DMS79 treated with DMSO at 0.1 percent for 48 hours (cell line): ENCODE data around the gene BSG.
"Not testable (repeated sequence)": the region's sequence is repeated elsewhere in the genome, so short reads cannot be mapped to it uniquely, and the experiment has no call there.

Experiments used
- DNase-seq: peaks from one replicate; lab custom pipeline; 2025; lab: John Stamatoyannopoulos, UW

Gene BSG

DNA sequence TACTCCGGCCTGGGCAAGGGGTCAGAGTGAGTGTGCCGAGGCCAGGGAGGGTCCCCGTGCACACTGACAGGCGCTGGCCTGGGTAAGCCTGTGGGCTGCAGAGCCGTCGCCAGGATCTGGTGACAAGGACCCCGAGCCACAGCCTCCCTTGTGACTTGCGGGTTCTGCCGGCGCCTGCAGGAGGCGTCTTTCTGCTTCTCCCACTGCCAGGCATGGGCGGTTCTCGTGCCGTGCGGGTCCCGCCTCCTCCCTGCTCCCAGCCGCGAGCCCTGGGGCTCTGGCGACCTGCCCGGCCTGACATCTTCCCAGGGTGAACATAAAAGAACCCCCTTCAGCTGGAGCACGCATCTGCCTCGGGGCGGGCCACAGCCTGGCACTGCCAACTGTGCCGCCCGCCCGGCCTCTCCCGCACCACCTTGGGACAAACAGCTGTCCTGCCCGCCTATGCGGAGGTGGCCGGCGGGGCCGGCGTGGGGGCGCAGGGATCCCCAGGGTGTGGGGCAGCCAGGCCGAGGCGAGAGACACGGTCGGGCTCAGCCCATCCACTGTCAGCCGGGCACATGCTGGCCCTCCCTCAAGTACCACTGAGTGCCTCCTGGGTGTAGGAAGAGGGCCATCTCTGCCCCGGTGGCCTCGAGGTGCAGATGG, 15.8 kb downstream of the BSG start:
- DNase-seq: peak; percentile 92

DNA sequence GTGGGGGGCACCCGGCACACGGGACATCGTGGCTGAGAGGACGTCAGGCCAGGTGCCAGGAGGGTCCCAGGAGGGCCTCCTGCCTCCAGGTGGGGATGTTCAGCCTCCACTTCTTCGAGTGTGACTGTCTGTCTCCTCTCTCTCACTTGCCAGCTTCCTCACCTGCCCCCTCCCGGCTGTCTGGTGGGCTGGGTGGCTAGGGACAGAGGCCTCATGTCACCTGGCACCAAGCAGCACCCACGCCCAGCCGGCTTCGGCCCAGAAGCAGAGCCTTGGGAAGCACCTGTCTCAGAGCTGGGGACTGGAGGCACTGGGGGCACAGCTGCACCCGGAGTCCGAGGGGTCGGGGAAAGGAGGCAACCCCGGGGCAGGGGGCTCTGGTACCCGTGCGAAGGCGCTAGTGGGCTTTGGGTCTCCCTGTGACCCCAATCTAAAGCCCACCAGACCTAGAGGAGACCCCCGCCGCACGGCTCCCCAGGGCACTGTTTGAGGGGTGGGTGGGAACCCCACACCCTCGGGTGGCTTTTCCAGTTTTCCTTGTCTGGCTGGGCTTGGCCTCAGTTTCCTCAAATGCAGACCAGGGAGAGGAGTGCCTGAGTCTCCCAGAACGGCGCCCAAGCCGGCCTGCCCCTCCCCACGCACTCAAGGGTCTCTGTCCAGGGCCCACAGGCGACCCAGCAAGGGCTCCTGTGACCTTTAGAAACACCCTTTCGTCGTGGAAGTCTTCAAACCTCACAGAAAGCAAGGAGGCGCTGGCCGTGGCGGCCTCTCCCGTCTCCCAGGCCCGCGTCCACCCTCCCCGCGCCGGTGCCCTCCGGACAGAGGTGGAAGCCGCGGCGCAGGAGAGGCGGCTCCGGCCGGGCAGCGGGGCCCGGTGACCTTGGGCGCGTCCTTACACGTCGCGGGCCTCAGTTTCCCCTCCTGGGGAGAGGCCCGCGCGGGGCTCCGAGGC, 16.6 kb downstream of the BSG start:
- peak; percentile 51 for DNase-seq

- no peak for DNase-seq
These were observed 17.4 kb downstream of the BSG start, which contains the start of gene HCN2 for GRCh38 chr19:589693-590395. Gene HCN2, plus strand, starts transcription at chr19:589881. Its CDS starts 65 bp downstream, at chr19:589946.

DNA sequence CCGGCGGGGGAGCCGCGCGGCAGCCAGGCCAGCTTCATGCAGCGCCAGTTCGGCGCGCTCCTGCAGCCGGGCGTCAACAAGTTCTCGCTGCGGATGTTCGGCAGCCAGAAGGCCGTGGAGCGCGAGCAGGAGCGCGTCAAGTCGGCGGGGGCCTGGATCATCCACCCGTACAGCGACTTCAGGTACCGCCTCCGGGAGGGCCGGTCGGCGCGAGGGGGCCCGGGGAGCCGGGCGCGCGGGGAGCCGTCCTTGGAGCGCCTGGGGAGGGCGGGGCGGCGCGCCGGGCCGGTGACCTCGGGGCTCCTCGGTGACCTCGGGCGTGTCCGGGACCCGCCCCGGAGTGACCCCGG, 18.0 kb downstream of the BSG start:
- no peak for DNase-seq

GRCh38 chr19:590750-591098, 18.3 kb downstream of the BSG start:
- no peak for DNase-seq

DNA sequence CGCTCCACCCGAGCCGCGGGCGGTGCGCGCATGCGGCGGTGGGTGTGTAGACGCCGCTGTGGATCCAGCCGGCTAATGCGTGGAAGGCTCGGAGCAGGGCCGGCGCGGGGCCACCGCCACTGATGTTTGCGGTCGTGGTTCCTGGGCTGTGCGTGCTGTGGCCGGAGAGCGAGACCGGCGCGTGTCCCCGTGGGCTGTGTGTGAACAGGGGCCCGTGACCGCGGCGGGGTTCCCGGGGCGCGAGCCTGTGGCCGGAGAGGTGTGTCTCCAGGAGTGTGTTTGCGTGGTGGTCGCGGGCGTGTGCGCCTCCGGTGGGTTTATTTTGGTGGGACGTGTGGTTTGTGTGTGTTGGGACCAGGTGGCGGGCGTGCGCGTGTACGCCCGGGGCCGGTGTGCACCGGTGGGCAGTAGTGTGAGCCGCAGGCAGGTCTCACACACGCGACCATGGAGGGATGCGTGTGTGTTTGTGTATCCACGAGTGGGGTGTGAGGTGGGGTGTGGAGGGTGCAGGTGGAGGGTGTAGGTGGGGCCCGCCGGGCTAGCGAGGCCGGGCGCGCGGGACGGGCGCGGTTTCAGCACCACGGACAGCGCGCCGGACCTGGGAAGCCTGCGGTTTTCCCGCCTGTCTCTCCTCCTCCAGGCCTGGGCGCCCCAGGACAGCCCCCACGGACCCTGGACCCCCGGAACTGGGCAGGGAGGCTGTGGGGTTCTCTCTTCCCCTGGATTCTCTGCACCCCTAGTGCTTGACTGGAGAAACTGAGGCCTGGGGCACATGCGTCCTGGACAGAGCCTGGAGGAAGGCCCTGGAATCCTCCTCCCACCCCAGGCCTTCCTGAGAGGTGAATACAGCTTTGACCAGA, 18.9 kb downstream of the BSG start:
- no peak for DNase-seq

- DNase-seq: no peak
These were observed 19.7 kb downstream of the BSG start for GRCh38 chr19:592101-592500.

DNA sequence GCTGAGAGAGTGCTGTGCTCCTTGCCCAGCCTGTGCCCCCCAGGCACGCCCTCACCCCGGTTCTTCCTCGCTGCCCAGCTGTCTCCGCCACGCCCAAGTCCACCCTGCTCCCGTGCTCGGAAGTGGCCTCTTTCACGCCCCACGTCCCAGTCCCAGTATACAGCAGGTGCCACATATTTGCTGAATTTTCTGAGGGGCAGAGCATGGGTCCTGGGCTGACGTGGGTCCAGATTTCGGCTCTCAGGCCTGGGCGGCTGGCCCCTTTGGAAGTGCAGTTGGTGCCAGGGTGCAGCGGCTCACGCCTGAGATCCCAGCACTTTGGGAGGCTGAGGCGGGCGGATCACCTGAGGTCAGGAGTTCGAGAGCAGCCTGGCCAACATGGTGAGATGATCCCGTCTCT, 20.7 kb downstream of the BSG start:
- no peak for DNase-seq

GRCh38 chr19:593505-593904, 21.1 kb downstream of the BSG start:
- DNase-seq: no peak

DNA sequence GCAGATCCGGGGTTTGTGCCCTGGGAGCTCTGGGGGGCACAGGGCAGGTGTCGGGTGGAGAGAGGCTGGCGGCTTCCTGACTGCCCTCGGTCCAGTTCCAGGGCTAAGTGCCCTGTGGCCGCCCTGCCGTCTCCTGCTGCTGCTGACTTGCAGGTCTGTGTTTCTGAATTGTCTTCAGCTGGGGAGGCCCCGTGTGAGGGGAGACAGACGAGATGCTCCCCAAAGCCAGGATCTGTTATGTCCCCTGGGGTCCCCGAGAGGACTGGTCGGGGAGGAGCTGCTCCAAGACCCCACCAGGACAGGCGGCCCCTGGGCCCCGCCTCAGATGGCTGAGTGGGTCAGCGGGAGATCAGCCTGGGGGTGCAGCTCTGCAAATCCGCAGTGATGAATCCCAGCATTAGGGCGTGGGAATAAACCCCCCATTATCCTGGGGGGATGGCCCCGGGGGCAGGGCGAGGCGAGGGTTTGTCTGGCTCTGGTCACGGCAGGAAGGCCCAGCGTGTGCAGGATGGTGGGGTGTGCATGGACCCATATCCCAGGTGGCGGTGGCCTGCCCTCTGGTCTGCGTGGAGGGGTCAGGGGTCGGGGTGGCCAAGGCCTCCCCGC, 22.0 kb downstream of the BSG start:
- DNase-seq: no peak

DNA sequence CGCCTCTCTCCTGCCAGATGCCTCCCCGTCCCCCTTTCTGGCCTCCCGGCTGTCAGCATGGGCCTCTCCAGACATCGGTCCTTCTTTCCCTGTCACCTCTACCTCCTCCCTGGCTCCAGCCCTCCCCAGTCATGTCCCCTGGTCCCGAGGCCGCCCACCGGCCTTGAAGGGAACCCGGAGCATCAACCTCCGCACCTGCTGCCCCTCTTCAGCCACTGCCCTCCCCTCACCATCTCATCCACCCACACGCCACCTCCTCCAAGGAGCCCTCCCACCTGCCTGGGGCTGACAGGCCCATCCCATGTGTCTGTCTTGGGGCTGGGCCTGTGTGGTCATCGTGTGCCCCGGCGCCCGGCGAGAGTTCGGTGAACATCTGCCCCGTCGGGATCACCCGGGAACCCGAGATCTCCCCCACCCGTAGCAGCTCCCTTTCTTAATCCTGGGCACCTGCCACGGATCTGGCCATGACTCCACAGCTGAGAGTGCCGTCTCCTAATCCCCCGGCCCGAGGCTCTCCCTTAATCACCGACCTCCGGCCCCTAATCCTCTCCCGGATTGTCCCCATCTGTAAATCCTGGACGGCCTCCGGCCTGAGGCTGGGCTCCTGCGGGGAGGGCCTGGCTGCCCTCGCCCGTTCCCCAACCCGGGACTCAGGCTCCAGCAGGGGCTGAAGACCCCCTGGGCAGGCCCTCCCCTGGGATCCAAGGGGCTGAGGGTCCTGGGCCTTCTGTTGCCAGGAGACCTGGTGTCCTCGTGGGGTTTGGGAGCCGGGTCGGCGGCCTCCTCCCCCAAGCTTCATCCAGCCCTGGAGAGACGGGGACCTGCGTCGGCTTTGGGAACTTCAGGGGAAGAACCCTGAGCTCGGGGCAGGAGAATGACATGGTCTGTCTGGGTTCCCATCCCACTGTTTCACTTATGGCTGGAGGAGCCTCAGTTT, 23.2 kb downstream of the BSG start:
- no peak for DNase-seq

GRCh38 chr19:596263-596655, 23.9 kb downstream of the BSG start:
- DNase-seq: no peak

DNA sequence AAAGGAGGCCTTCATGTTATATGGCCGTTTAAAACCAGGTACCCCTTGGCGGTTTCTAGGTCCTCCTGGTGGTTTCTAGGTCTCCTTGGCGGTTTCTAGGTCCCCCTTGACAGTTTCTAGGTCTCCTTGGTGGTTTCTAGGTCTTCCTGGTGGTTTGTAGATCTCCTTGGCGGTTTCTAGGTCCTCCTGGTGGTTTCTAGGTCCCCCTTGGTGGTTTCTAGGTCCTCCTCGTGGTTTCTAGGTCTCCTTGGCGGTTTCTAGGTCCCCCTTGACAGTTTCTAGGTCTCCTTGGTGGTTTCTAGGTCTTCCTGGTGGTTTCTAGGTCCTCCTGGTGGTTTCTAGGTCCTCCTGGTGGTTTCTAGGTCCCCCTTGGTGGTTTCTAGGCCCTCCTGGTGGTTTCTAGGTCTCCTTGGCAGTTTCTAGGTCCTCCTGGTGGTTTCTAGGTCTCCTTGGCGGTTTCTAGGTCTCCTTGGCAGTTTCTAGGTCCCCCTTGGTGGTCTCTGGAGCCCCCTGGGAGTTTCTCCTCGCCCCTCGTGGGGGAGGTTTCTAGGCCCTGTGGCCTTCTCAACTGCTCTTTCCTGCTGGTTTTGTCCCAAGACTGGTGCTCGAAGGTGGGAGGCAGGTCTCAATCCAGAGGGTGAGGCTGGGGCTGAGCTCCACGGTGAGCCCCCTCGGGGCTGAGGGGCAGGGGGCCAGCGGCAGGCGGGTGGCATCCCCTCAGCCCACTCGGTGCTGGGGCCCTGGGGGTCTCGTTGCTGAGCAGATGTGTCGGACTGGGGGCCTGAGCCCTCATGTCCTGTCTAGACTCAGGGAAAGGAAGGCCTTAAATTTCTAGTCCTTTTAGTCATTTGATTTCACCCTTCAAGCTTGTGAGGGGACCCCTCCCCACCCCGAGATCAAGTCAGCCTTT, 25.3 kb downstream of the BSG start:
- DNase-seq: no peak

GRCh38 chr19:601310-601709, 28.9 kb downstream of the BSG start:
- DNase-seq: no peak

GRCh38 chr19:601790-602189, 29.4 kb downstream of the BSG start:
- DNase-seq: no peak

- DNase-seq: no peak
These were observed 30.2 kb downstream of the BSG start for GRCh38 chr19:602391-603301.

- not testable (repeated sequence) for DNase-seq
These were observed 30.9 kb downstream of the BSG start for GRCh38 chr19:603302-603639.

- DNase-seq: not testable (repeated sequence)
These were observed 31.4 kb downstream of the BSG start for GRCh38 chr19:603779-604178.
